GM12872 (cell line): ENCODE data around the gene FYN.

ENCODE experiments used
- CTCF ChIP-seq: IDR thresholded peaks from 3 replicates; pipeline ENCODE4 v1.5.1; 2011; ENCODE audit warnings: low read depth, mild to moderate bottlenecking, low read length, moderate library complexity; ENCODE audit not compliant: insufficient read depth

FYN gene

GRCh38 chr6:111658462-111659154 lies 214.6 kb downstream of the FYN start:
- no peak for TF ChIP-seq CTCF

GRCh38 chr6:111657146-111657545 lies 216.1 kb downstream of the FYN start:
- no peak for TF ChIP-seq CTCF

- TF ChIP-seq CTCF = no peak
These were observed 219.3 kb downstream of the FYN start for GRCh38 chr6:111653979-111654378.

GRCh38 chr6:111653434-111653833 lies 219.8 kb downstream of the FYN start:
- TF ChIP-seq CTCF = no peak

GRCh38 chr6:111652156-111652555 lies 221.1 kb downstream of the FYN start:
- no peak for TF ChIP-seq CTCF

- TF ChIP-seq CTCF = no peak
These were observed 221.8 kb downstream of the FYN start for GRCh38 chr6:111651185-111652034.

GRCh38 chr6:111650049-111650448 lies 223.2 kb downstream of the FYN start:
- TF ChIP-seq CTCF = no peak
